ENCODE results near the gene CEP89. TPM values are rescaled to one million over a fixed set of nuclear protein-coding genes. Genes with fewer than 3 reads are reported as not detected.

Gene CEP89
- total and polyA plus RNA-seq, 2 donors, result 13.9 to 15.4 TPM

- Histone ChIP-seq H3K27ac (ENCODE audit: low read depth) (no peak overlapping the region), H3K36me3 (ENCODE audit: insufficient read depth) (peaks cover 3% of the 10 kb centered on the region), H3K4me1 (ENCODE audit: insufficient read depth) (no peaks in the 10 kb centered on the region), H3K4me3 (ENCODE audit: low read depth, low read length) (no peak overlapping the region)
- no peak for DNase-seq (ENCODE audit: extremely low spot score)
- WGBS, result 97% methylated on average over 8 of the region's 8 CpGs
These were observed 41.2 kb downstream of the CEP89 start for GRCh38 chr19:32930567-32930966.

- Histone ChIP-seq H3K4me3 (ENCODE audit: low read depth, low read length) (no peak overlapping the region), H3K4me1 (ENCODE audit: insufficient read depth) (no peaks in the 10 kb centered on the region), H3K36me3 (ENCODE audit: insufficient read depth) (peaks cover 3% of the 10 kb centered on the region), H3K27ac (ENCODE audit: low read depth) (no peak overlapping the region)
- DNase-seq (ENCODE audit: extremely low spot score), result no peak
- 90% methylated on average over 2 of the region's 2 CpGs for WGBS
These were observed 43.0 kb downstream of the CEP89 start for GRCh38 chr19:32928806-32929205.

GRCh38 chr19:32924200-32924599, 47.6 kb downstream of the CEP89 start:
- DNase-seq (ENCODE audit: extremely low spot score), result no peak
- no peak overlapping the region for H3K4me3 ChIP-seq (ENCODE audit: low read depth, low read length)
- peaks cover under 1% of the 10 kb centered on the region for H3K36me3 ChIP-seq (ENCODE audit: insufficient read depth)
- H3K4me1 ChIP-seq (ENCODE audit: insufficient read depth), result no peaks in the 10 kb centered on the region
- WGBS, result 92% methylated on average over 6 of the region's 6 CpGs
- no peak overlapping the region for H3K27ac ChIP-seq (ENCODE audit: low read depth)

- H3K4me3 ChIP-seq (ENCODE audit: low read depth, low read length), result no peak overlapping the region
- H3K4me1 ChIP-seq (ENCODE audit: insufficient read depth), result no peaks in the 10 kb centered on the region
- H3K27ac ChIP-seq (ENCODE audit: low read depth), result no peak overlapping the region
- no peaks in the 10 kb centered on the region for H3K36me3 ChIP-seq (ENCODE audit: insufficient read depth)
- WGBS, result 97% methylated on average over 3 of the region's 3 CpGs
- DNase-seq (ENCODE audit: extremely low spot score), result no peak
These were observed 50.1 kb downstream of the CEP89 start for GRCh38 chr19:32921624-32922023.

GRCh38 chr19:32919365-32919764, 52.4 kb downstream of the CEP89 start:
- 90% methylated on average over 4 of the region's 4 CpGs for WGBS
- Histone ChIP-seq H3K27ac (ENCODE audit: low read depth) (no peak overlapping the region), H3K4me1 (ENCODE audit: insufficient read depth) (no peaks in the 10 kb centered on the region), H3K4me3 (ENCODE audit: low read depth, low read length) (no peak overlapping the region), H3K36me3 (ENCODE audit: insufficient read depth) (peaks cover 3% of the 10 kb centered on the region)
- no peak for DNase-seq (ENCODE audit: extremely low spot score)

- H3K4me3 ChIP-seq (ENCODE audit: low read depth, low read length), result no peak overlapping the region
- H3K27ac ChIP-seq (ENCODE audit: low read depth), result no peak overlapping the region
- peaks cover 4% of the 10 kb centered on the region for H3K36me3 ChIP-seq (ENCODE audit: insufficient read depth)
- no peak for DNase-seq (ENCODE audit: extremely low spot score)
- H3K4me1 ChIP-seq (ENCODE audit: insufficient read depth), result no peaks in the 10 kb centered on the region
- 91% methylated on average over 8 of the region's 8 CpGs for WGBS
These were observed 54.2 kb downstream of the CEP89 start for GRCh38 chr19:32917616-32917996.

GRCh38 chr19:32916969-32917615, 54.7 kb downstream of the CEP89 start:
- H3K4me1 ChIP-seq (ENCODE audit: insufficient read depth), result no peaks in the 10 kb centered on the region
- DNase-seq (ENCODE audit: extremely low spot score), result no peak
- no peak overlapping the region for H3K27ac ChIP-seq (ENCODE audit: low read depth)
- H3K4me3 ChIP-seq (ENCODE audit: low read depth, low read length), result no peak overlapping the region
- 50% methylated on average over 4 of the region's 4 CpGs for whole genome bisulfite sequencing
- peaks cover 4% of the 10 kb centered on the region for H3K36me3 ChIP-seq (ENCODE audit: insufficient read depth)

GRCh38 chr19:32914879-32915660, 56.7 kb downstream of the CEP89 start:
- Histone ChIP-seq H3K36me3 (ENCODE audit: insufficient read depth) (peaks cover 10% of the 10 kb centered on the region), H3K27ac (ENCODE audit: low read depth) (no peak overlapping the region), H3K4me3 (ENCODE audit: low read depth, low read length) (no peak overlapping the region), H3K4me1 (ENCODE audit: insufficient read depth) (no peaks in the 10 kb centered on the region)
- DNase-seq (ENCODE audit: extremely low spot score), result no peak
- WGBS, result 89% methylated on average over 12 of the region's 12 CpGs

- no peak for DNase-seq (ENCODE audit: extremely low spot score)
- H3K27ac ChIP-seq (ENCODE audit: low read depth), result no peak overlapping the region
- peaks cover 13% of the 10 kb centered on the region for H3K36me3 ChIP-seq (ENCODE audit: insufficient read depth)
- WGBS, result 94% methylated on average over 4 of the region's 4 CpGs
- no peaks in the 10 kb centered on the region for H3K4me1 ChIP-seq (ENCODE audit: insufficient read depth)
- H3K4me3 ChIP-seq (ENCODE audit: low read depth, low read length), result no peak overlapping the region
These were observed 60.3 kb downstream of the CEP89 start for GRCh38 chr19:32911467-32911866.

- 95% methylated on average over 5 of the region's 5 CpGs for WGBS
- Histone ChIP-seq H3K36me3 (ENCODE audit: insufficient read depth) (peaks cover 13% of the 10 kb centered on the region), H3K27ac (ENCODE audit: low read depth) (no peak overlapping the region), H3K4me3 (ENCODE audit: low read depth, low read length) (no peak overlapping the region), H3K4me1 (ENCODE audit: insufficient read depth) (no peaks in the 10 kb centered on the region)
- DNase-seq (ENCODE audit: extremely low spot score), result no peak
These were observed 60.9 kb downstream of the CEP89 start for GRCh38 chr19:32910874-32911273.

GRCh38 chr19:32910094-32910493, 61.7 kb downstream of the CEP89 start:
- peaks cover 13% of the 10 kb centered on the region for H3K36me3 ChIP-seq (ENCODE audit: insufficient read depth)
- WGBS, result 96% methylated on average over 5 of the region's 5 CpGs
- DNase-seq (ENCODE audit: extremely low spot score), result no peak

GRCh38 chr19:32909257-32909656, 62.5 kb downstream of the CEP89 start:
- no peaks in the 10 kb centered on the region for H3K4me1 ChIP-seq (ENCODE audit: insufficient read depth)
- peaks cover 8% of the 10 kb centered on the region for H3K36me3 ChIP-seq (ENCODE audit: insufficient read depth)
- H3K27ac ChIP-seq (ENCODE audit: low read depth), result no peak overlapping the region
- no peak overlapping the region for H3K4me3 ChIP-seq (ENCODE audit: low read depth, low read length)
- DNase-seq (ENCODE audit: extremely low spot score), result no peak

More at GRCh38 chr19:32910094-32910493, 61.7 kb downstream of the CEP89 start:
- Histone ChIP-seq H3K27ac (ENCODE audit: low read depth) (no peak overlapping the region), H3K4me3 (ENCODE audit: low read depth, low read length) (no peak overlapping the region), H3K4me1 (ENCODE audit: insufficient read depth) (no peaks in the 10 kb centered on the region)

- Histone ChIP-seq H3K36me3 (ENCODE audit: insufficient read depth) (peaks cover 8% of the 10 kb centered on the region), H3K4me3 (ENCODE audit: low read depth, low read length) (no peak overlapping the region), H3K4me1 (ENCODE audit: insufficient read depth) (no peaks in the 10 kb centered on the region), H3K27ac (ENCODE audit: low read depth) (no peak overlapping the region)
- DNase-seq (ENCODE audit: extremely low spot score), result no peak
- WGBS, result 95% methylated on average over 7 of the region's 7 CpGs
These were observed 63.0 kb downstream of the CEP89 start for GRCh38 chr19:32908641-32909190.

- WGBS, result 81% methylated on average over 7 of the region's 7 CpGs
- H3K36me3 ChIP-seq (ENCODE audit: insufficient read depth), result peaks cover 2% of the 10 kb centered on the region
- no peak overlapping the region for H3K27ac ChIP-seq (ENCODE audit: low read depth)
- no peaks in the 10 kb centered on the region for H3K4me1 ChIP-seq (ENCODE audit: insufficient read depth)
- DNase-seq (ENCODE audit: extremely low spot score), result no peak
- no peak overlapping the region for H3K4me3 ChIP-seq (ENCODE audit: low read depth, low read length)
These were observed 69.3 kb downstream of the CEP89 start for GRCh38 chr19:32902448-32902847.
